Body of pancreas (tissue), 4 donors: Measurements from ENCODE around the gene HSPE1. TPM values are rescaled to one million over a fixed set of nuclear protein-coding genes. Genes with fewer than 3 reads are reported as not detected.

Experiments used
- ATAC-seq: fragments of 150-250 bp; one replicate; pipeline ENCODE4 v1.9.1; 2016
- DNase-seq, 4 donors: peaks; one replicate each; pipeline ENCODE4 v3.0.0-alpha.2; 2019
- H3K27ac ChIP-seq, 4 donors: fragments of 200-600 bp; sonication (generic); 1 replicate in 3 of 4; 2 replicates in 1 of 4; pipeline versions ENCODE4 v1.5.1 to v1.6.1; 2016 to 2019; ENCODE audit warnings: mild to moderate bottlenecking in 1 of 4, mixed read lengths in 1 of 4, moderate library complexity in 1 of 4
- H3K27me3 ChIP-seq, 2 donors: fragments of 200-600 bp; sonication (generic); one replicate each; pipeline ENCODE4 v1.6.0; 2016; ENCODE audit warnings: mild to moderate bottlenecking in 1 of 2
- H3K36me3 ChIP-seq, 2 donors: fragments of 200-600 bp; sonication (generic); replicated peaks in 1 of 2; 2 replicates each; pipeline ENCODE4 v1.5.1; 2016; ENCODE audit warnings: low read depth in 2 of 2; ENCODE audit not compliant: insufficient read depth in 1 of 2
- H3K4me1 ChIP-seq: fragments of 200-600 bp; sonication (generic); one replicate; pipeline ENCODE4 v1.6.0; 2016
- H3K4me3 ChIP-seq, 2 donors: fragments of 200-600 bp; sonication (generic); 1 replicate in 1 of 2; 2 replicates in 1 of 2; pipeline ENCODE4 v1.5.1; 2016 to 2019
- H3K9me3 ChIP-seq, 3 donors: fragments of 200-600 bp; sonication (generic); 1 replicate in 2 of 3; 2 replicates in 1 of 3; pipeline ENCODE4 v1.5.1; 2016
- POLR2A ChIP-seq, 3 donors: fragments of 450-650 bp; IDR thresholded peaks; one replicate each; pipeline ENCODE4 v1.6.1; 2016; ENCODE audit warnings: antibody characterized with exemption in 3 of 3, mild to moderate bottlenecking in 2 of 3
- WGBS, 2 donors: methylation state at CpG; one replicate each; pipeline ENCODE4 v1.1.5; 2017; 5-methylcytosine and 5-hydroxymethylcytosine counted together
- intact Hi-C: fragments of 100-400 bp; cut with DNase I; formaldehyde crosslinking; loops from one replicate; pipeline ENCODE4 v1.15.1; 2023
- total RNA-seq, 2 donors: library from RNA; depleted of rRNA; stranded (reverse); fragments of >200 nt; gene quantifications; one replicate each; pipeline ENCODE4 v1.1.0, GENCODE V29; 2016
- TF ChIP-seq, protein P1 (sequence below), 7 experiments: fragments of 450-650 bp in 4 of 7; fragments of 200-600 bp in 3 of 7; sonication (generic) in 3 of 7; IDR thresholded peaks; one replicate each; pipeline ENCODE4 v1.5.1; 2016 to 2019; ENCODE audit warnings: antibody characterized with exemption in 7 of 7

The HSPE1 gene
- total RNA-seq, 2 donors from 2014 or later = 40.2 to 99.5 TPM

DNA sequence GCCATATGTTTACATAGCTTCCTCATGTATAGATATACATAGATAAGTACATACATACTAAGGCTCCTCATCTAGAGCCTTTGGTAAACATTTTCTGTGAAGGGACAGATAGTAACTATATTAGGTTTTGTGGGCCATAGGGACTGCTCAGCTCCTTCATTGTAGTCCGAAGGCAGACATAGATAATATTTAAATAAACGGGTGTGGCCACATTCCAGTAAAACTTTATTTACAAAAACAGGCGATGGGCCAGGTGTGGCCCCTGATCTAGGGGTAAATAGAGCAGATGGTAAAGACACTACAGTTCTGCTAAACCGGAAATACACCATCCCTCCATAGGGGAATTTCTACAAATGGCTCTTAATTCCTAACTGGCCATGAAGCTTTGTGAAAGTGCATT is 39.5 kb upstream of the HSPE1 start:
- TF ChIP-seq, protein P1, sequence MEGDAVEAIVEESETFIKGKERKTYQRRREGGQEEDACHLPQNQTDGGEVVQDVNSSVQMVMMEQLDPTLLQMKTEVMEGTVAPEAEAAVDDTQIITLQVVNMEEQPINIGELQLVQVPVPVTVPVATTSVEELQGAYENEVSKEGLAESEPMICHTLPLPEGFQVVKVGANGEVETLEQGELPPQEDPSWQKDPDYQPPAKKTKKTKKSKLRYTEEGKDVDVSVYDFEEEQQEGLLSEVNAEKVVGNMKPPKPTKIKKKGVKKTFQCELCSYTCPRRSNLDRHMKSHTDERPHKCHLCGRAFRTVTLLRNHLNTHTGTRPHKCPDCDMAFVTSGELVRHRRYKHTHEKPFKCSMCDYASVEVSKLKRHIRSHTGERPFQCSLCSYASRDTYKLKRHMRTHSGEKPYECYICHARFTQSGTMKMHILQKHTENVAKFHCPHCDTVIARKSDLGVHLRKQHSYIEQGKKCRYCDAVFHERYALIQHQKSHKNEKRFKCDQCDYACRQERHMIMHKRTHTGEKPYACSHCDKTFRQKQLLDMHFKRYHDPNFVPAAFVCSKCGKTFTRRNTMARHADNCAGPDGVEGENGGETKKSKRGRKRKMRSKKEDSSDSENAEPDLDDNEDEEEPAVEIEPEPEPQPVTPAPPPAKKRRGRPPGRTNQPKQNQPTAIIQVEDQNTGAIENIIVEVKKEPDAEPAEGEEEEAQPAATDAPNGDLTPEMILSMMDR (IDR thresholded peaks at IDR 0.05) = no peak
- no peak for TF ChIP-seq POLR2A (IDR thresholded peaks at IDR 0.05)
- Histone ChIP-seq H3K4me1 (peaks cover 13% of the 10 kb centered on the region), H3K9me3 (no peaks in the 10 kb centered on the region), H3K27ac (no peak overlapping the region), H3K36me3 (peaks cover 0 to 17% of the 10 kb centered on the region in 2 donors), H3K27me3 (no peaks in the 10 kb centered on the region), H3K4me3 (no peak overlapping the region)
- intact Hi-C loops = no loop called here
- ATAC-seq (no peak), DNase-seq (no peak)
- WGBS, 2 donors = 69 to 77% methylated on average over 4 of the region's 4 CpGs

DNA sequence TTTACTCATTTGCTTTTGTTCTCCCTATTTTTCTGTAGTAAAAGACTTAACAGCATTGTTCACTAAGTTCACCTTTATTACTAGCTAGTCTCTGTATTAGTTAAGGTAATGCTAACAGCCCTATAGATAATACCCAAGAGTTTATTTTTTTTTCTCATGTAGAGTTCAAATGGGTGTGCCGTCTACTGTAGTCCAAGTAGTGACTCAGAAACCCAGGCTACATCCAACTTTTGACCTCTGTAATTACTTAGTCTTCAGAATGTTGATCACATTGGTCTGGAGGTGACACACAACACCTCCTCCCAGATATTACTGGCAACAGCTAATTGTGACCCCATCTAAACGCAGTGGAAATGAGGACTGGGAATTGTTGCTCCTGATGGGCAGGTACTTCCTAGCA is 39.1 kb upstream of the HSPE1 start:
- TF ChIP-seq, protein P1 (IDR thresholded peaks at IDR 0.05) = no peak
- TF ChIP-seq POLR2A (IDR thresholded peaks at IDR 0.05) = no peak
- H3K4me3 ChIP-seq = no peak overlapping the region
- H3K27me3 ChIP-seq = no peaks in the 10 kb centered on the region
- intact Hi-C loops = no loop called here
- WGBS, 2 donors = 84 to 96% methylated on average over 2 of the region's 2 CpGs
- H3K27ac ChIP-seq = no peak overlapping the region
- DNase-seq = no peak
- H3K36me3 ChIP-seq = peaks cover 0 to 21% of the 10 kb centered on the region in 2 donors
- peaks cover 13% of the 10 kb centered on the region for H3K4me1 ChIP-seq
- ATAC-seq = no peak
- H3K9me3 ChIP-seq = no peaks in the 10 kb centered on the region

DNA sequence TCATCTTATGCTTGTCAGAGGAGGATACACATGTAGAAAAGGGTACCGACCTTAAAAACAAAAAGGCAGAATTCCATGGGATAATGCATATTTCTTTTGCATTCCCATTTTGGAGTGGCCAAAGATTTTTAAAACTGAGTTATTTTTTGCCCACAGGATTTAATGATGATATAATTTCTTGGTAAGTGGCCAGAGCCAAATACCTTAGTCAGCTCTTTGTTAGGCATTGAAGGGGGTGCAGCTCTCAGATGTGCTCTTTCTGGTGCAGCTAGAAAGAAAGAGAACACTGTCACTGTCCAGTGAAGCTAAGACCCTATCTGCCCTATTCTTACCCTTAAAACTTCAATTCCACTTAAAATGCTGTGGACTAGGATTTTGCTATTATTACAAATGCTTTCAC is 36.0 kb upstream of the HSPE1 start:
- ATAC-seq (no peak), DNase-seq (no peak)
- Histone ChIP-seq H3K27me3 (no peaks in the 10 kb centered on the region), H3K36me3 (peaks cover 1 to 33% of the 10 kb centered on the region in 2 donors), H3K4me1 (peaks cover 3% of the 10 kb centered on the region), H3K9me3 (no peaks in the 10 kb centered on the region), H3K27ac (no peak overlapping the region), H3K4me3 (no peak overlapping the region)
- TF ChIP-seq, protein P1 (IDR thresholded peaks at IDR 0.05) = no peak
- no peak for TF ChIP-seq POLR2A (IDR thresholded peaks at IDR 0.05)
- intact Hi-C loops = no loop called here
- WGBS, 2 donors = 58 to 77% methylated on average over 1 of the region's 1 CpG

DNA sequence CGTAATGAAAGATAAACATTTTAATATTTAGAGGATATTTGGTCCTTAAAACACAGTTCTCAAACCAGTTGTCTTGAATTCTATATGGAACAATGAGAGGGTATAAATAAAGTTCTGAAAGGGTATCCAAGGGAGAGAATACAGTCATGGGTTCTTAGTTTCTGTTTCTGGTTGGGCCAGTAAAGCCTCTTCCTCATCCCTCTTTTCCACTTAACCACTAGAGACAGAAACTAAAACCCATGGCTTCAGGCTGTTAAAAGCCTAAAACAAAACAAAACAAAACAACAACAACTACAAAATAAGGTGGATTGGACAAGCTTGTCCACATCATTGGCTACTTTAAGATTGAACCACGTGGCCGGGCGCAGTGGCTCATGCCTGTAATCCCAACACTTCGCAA is 28.0 kb upstream of the HSPE1 start:
- Histone ChIP-seq H3K27me3 (no peaks in the 10 kb centered on the region), H3K9me3 (no peaks in the 10 kb centered on the region), H3K36me3 (peaks cover 23 to 43% of the 10 kb centered on the region in 2 donors), H3K4me3 (no peak overlapping the region), H3K4me1 (no peaks in the 10 kb centered on the region), H3K27ac (no peak overlapping the region)
- intact Hi-C loops = no loop called here
- DNase-seq (no peak), ATAC-seq (no peak)
- 91 to 96% methylated on average over 5 of the region's 5 CpGs for WGBS, 2 donors
- TF ChIP-seq, protein P1 (IDR thresholded peaks at IDR 0.05) = no peak
- TF ChIP-seq POLR2A (IDR thresholded peaks at IDR 0.05) = no peak

DNA sequence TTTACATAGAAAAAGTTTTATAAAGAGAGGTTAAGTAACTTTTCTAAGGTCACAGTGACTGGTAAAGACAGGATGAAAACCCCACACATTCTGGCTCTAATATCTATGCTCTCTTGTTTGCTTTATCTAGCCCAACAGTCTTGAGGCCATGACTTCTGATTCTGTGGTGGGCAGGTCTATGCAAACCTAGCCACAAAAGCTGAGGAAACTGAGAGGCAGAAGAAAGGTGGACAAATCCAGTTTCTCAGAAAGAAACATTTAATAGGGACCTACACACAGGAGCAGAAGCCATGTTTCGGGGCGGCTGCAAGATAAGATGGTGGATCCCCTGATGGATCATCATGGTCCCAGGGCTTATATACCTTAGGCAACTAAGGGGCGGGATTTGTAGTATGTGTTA is 22.4 kb upstream of the HSPE1 start:
- TF ChIP-seq, protein P1 (IDR thresholded peaks at IDR 0.05) = no peak
- no peak for TF ChIP-seq POLR2A (IDR thresholded peaks at IDR 0.05)
- DNase-seq (no peak), ATAC-seq (no peak)
- no peaks in the 10 kb centered on the region for H3K27me3 ChIP-seq
- no peaks in the 10 kb centered on the region for H3K4me1 ChIP-seq
- H3K4me3 ChIP-seq = no peak overlapping the region
- WGBS, 2 donors = 88 to 100% methylated on average over 3 of the region's 3 CpGs
- no peak overlapping the region for H3K27ac ChIP-seq
- H3K36me3 ChIP-seq = peaks cover 13 to 29% of the 10 kb centered on the region in 2 donors
- intact Hi-C loops = no loop called here
- H3K9me3 ChIP-seq = no peaks in the 10 kb centered on the region
